Stimulated activated effector memory CD8-positive, alpha-beta T cell treated with anti-CD3 and anti-CD28 coated beads, Interleukin-12 subunit alpha, Interleukin-12 subunit beta, amount 100 ng/mL, for 72 hours (primary cell): Measurements from ENCODE around the gene GCNT2.
A peak's percentile ranks its signal among the peaks of the same experiment; 100 is the strongest.
"Not testable (repeated sequence)": the region's sequence is repeated elsewhere in the genome, so short reads cannot be mapped to it uniquely, and the experiment has no call there.

Source experiments
- ATAC-seq: fragments of 150-1000 bp; cut with Tn5 transposase; 2 replicates; pipeline ENCODE4 v1.10.0; 2021
- DNase-seq, 2 donors: peaks; one replicate each; pipeline ENCODE4 v3.0.0; 2021 to 2022; ENCODE audit warnings: low spot score in 2 of 2
- H3K27ac Mint-ChIP-seq: one replicate; pipeline ENCODE4 v1.8.0; 2022; ENCODE audit warnings: mild to moderate bottlenecking, mixed read lengths
- H3K36me3 Mint-ChIP-seq: one replicate; pipeline ENCODE4 v1.8.0; 2022; ENCODE audit warnings: mild to moderate bottlenecking, mixed read lengths
- H3K4me1 Mint-ChIP-seq: one replicate; pipeline ENCODE4 v1.8.0; 2022; ENCODE audit warnings: mixed read lengths
- H3K4me3 Mint-ChIP-seq: one replicate; pipeline ENCODE4 v1.8.0; 2022; ENCODE audit warnings: mild to moderate bottlenecking, mixed read lengths
- H3K9me3 Mint-ChIP-seq: one replicate; pipeline ENCODE4 v1.8.0; 2022; ENCODE audit warnings: mixed read lengths

GCNT2 gene

GRCh38 chr6:10577112-10577511 lies 56.0 kb downstream of the GCNT2 start:
- Mint-ChIP-seq H3K4me1 (no peaks in the 10 kb centered on the region), H3K36me3 (no peaks in the 10 kb centered on the region), H3K27ac (no peak overlapping the region), H3K4me3 (no peak overlapping the region), H3K9me3 (no peaks in the 10 kb centered on the region)
- no peak for ATAC-seq
- DNase-seq: no peak

GRCh38 chr6:10578723-10579122 lies 57.6 kb downstream of the GCNT2 start:
- ATAC-seq (no peak), DNase-seq (no peak)
- Mint-ChIP-seq H3K36me3 (no peaks in the 10 kb centered on the region), H3K9me3 (no peaks in the 10 kb centered on the region), H3K4me1 (no peaks in the 10 kb centered on the region), H3K4me3 (no peak overlapping the region), H3K27ac (no peak overlapping the region)

- ATAC-seq: no peak
- no peaks in the 10 kb centered on the region for H3K36me3 Mint-ChIP-seq
- DNase-seq: no peak
- H3K9me3 Mint-ChIP-seq: no peaks in the 10 kb centered on the region
- H3K4me1 Mint-ChIP-seq: no peaks in the 10 kb centered on the region
- H3K27ac Mint-ChIP-seq: no peak overlapping the region
- no peak overlapping the region for H3K4me3 Mint-ChIP-seq
Measured at GRCh38 chr6:10579803-10580202, 58.7 kb downstream of the GCNT2 start.

GRCh38 chr6:10580570-10580969 lies 59.4 kb downstream of the GCNT2 start:
- no peak overlapping the region for H3K27ac Mint-ChIP-seq
- DNase-seq (no peak), ATAC-seq (no peak)
- no peaks in the 10 kb centered on the region for H3K4me1 Mint-ChIP-seq
- no peaks in the 10 kb centered on the region for H3K36me3 Mint-ChIP-seq
- H3K9me3 Mint-ChIP-seq: no peaks in the 10 kb centered on the region
- H3K4me3 Mint-ChIP-seq: no peak overlapping the region

- H3K9me3 Mint-ChIP-seq: not testable (repeated sequence)
Measured at GRCh38 chr6:10581402-10581801, 60.3 kb downstream of the GCNT2 start.

GRCh38 chr6:10582774-10583508 lies 61.8 kb downstream of the GCNT2 start:
- H3K27ac Mint-ChIP-seq: no peak overlapping the region
- H3K36me3 Mint-ChIP-seq: no peaks in the 10 kb centered on the region
- no peaks in the 10 kb centered on the region for H3K4me1 Mint-ChIP-seq
- H3K9me3 Mint-ChIP-seq: no peaks in the 10 kb centered on the region
- DNase-seq (no peak), ATAC-seq (peak; percentile 24)
- no peak overlapping the region for H3K4me3 Mint-ChIP-seq

More at GRCh38 chr6:10581402-10581801, 60.3 kb downstream of the GCNT2 start:
- not testable (repeated sequence) for H3K4me1 Mint-ChIP-seq, H3K4me3 Mint-ChIP-seq, DNase-seq, H3K27ac Mint-ChIP-seq, H3K36me3 Mint-ChIP-seq, ATAC-seq

- no peak overlapping the region for H3K4me3 Mint-ChIP-seq
- ATAC-seq (no peak), DNase-seq (no peak)
- H3K27ac Mint-ChIP-seq: no peak overlapping the region
- no peaks in the 10 kb centered on the region for H3K36me3 Mint-ChIP-seq
- no peaks in the 10 kb centered on the region for H3K4me1 Mint-ChIP-seq
- H3K9me3 Mint-ChIP-seq: no peaks in the 10 kb centered on the region
Measured at GRCh38 chr6:10583509-10583901, 62.4 kb downstream of the GCNT2 start.

- Mint-ChIP-seq H3K27ac (no peak overlapping the region), H3K36me3 (no peaks in the 10 kb centered on the region), H3K4me1 (no peaks in the 10 kb centered on the region), H3K4me3 (no peak overlapping the region), H3K9me3 (no peaks in the 10 kb centered on the region)
- no peak for DNase-seq
- ATAC-seq: no peak
Measured at GRCh38 chr6:10584607-10585006, 63.5 kb downstream of the GCNT2 start.

- Mint-ChIP-seq H3K36me3 (no peaks in the 10 kb centered on the region), H3K4me1 (no peaks in the 10 kb centered on the region), H3K9me3 (no peaks in the 10 kb centered on the region), H3K4me3 (no peak overlapping the region), H3K27ac (no peak overlapping the region)
- DNase-seq (no peak), ATAC-seq (no peak)
Measured at GRCh38 chr6:10585209-10585845, 64.2 kb downstream of the GCNT2 start.

GRCh38 chr6:10586302-10586701 lies 65.2 kb downstream of the GCNT2 start:
- DNase-seq (no peak), ATAC-seq (no peak)
- H3K27ac Mint-ChIP-seq: no peak overlapping the region
- no peak overlapping the region for H3K4me3 Mint-ChIP-seq
- H3K36me3 Mint-ChIP-seq: no peaks in the 10 kb centered on the region
- H3K9me3 Mint-ChIP-seq: peaks cover 3% of the 10 kb centered on the region
- H3K4me1 Mint-ChIP-seq: no peaks in the 10 kb centered on the region

- H3K27ac Mint-ChIP-seq: no peak overlapping the region
- no peak overlapping the region for H3K4me3 Mint-ChIP-seq
- peak; percentile 54 for ATAC-seq
- H3K36me3 Mint-ChIP-seq: no peaks in the 10 kb centered on the region
- DNase-seq: no peak
- H3K4me1 Mint-ChIP-seq: no peaks in the 10 kb centered on the region
- H3K9me3 Mint-ChIP-seq: peaks cover 3% of the 10 kb centered on the region
Measured at GRCh38 chr6:10587656-10588406, 66.7 kb downstream of the GCNT2 start.

- Mint-ChIP-seq H3K4me3 (no peak overlapping the region), H3K36me3 (no peaks in the 10 kb centered on the region), H3K4me1 (no peaks in the 10 kb centered on the region), H3K27ac (no peak overlapping the region), H3K9me3 (peaks cover 3% of the 10 kb centered on the region)
- DNase-seq: no peak
- ATAC-seq: no peak
Measured at GRCh38 chr6:10588562-10589428, 67.6 kb downstream of the GCNT2 start.

- Mint-ChIP-seq H3K36me3 (no peaks in the 10 kb centered on the region), H3K9me3 (peaks cover 3% of the 10 kb centered on the region), H3K27ac (no peak overlapping the region), H3K4me1 (no peaks in the 10 kb centered on the region), H3K4me3 (no peak overlapping the region)
- DNase-seq: no peak
- no peak for ATAC-seq
Measured at GRCh38 chr6:10589429-10589727, 68.2 kb downstream of the GCNT2 start.

- H3K27ac Mint-ChIP-seq: no peak overlapping the region
- no peak overlapping the region for H3K4me3 Mint-ChIP-seq
- no peaks in the 10 kb centered on the region for H3K4me1 Mint-ChIP-seq
- no peak for DNase-seq
- H3K36me3 Mint-ChIP-seq: no peaks in the 10 kb centered on the region
- no peak for ATAC-seq
- peaks cover 3% of the 10 kb centered on the region for H3K9me3 Mint-ChIP-seq
Measured at GRCh38 chr6:10589983-10590382, 68.8 kb downstream of the GCNT2 start.

GRCh38 chr6:10591422-10592160 lies 70.4 kb downstream of the GCNT2 start:
- Mint-ChIP-seq H3K9me3 (peaks cover 3% of the 10 kb centered on the region), H3K27ac (no peak overlapping the region), H3K4me1 (no peaks in the 10 kb centered on the region), H3K36me3 (no peaks in the 10 kb centered on the region), H3K4me3 (no peak overlapping the region)
- ATAC-seq (no peak), DNase-seq (no peak)
